Hindlimb muscle (tissue), 1 donor: ENCODE measurements around the gene CYLC2. TPM values are rescaled to one million over a fixed set of nuclear protein-coding genes. Genes with fewer than 3 reads are reported as not detected.

Experiments used
- DNase-seq: peaks from one replicate; pipeline ENCODE4 v3.0.0-alpha.2; 2013
- polyA plus RNA-seq: library from polyadenylated mRNA; unstranded; fragments of 120-200 nt; gene quantifications from one replicate; pipeline ENCODE4 v1.2.1, GENCODE V29; 2013; ENCODE audit not compliant: insufficient read length

Gene CYLC2
- not detected for polyA plus RNA-seq

DNA sequence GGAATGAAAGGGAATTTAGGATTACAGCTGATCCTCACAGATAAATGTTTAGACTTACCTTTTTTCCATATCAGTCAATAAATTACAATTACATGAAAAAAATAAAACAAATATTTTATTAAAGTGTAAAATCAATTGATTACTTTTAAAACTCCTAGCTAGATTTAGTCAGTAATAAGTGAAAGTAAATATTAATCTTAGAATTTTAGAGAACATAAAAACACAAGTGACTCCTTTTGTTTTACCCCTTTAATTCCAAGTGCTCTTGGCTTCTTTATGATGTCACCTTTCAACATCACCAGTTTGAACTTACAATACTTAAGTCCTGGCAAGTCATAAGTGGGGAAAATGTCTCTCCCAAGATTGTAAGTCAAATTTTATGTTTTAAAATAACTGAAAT lies at the start of gene CYLC2:
Gene CYLC2, plus strand, starts transcription at position 301 of the 400 bp plus-strand sequence. Its CDS starts 48 bp downstream, at position 349.
- no peak for DNase-seq

GRCh38 chr9:102950346-102950745 lies 44.8 kb upstream of the CYLC2 start:
- no peak for DNase-seq

- no peak for DNase-seq
These were observed 28.1 kb upstream of the CYLC2 start for GRCh38 chr9:102966999-102967398.

GRCh38 chr9:102967979-102968378 lies 27.2 kb upstream of the CYLC2 start:
- DNase-seq = no peak

DNA sequence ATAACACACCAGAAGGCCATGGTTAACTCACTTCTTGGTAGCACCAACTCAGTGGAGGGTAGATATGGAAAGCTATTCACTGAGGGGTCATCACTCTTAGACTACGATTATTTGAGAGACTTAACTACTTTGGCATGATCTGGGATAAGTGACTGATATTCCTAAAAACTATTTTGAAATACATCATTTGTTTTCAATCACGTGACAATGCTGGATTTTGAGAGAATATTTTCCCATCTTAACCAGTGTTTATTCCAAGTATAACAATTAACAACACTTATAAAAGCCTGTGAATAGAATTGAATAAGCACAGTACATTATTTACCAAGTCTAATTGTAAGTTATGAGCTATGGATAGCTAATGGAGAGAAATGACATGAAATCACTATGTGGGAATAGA lies 22.4 kb upstream of the CYLC2 start:
- no peak for DNase-seq

DNA sequence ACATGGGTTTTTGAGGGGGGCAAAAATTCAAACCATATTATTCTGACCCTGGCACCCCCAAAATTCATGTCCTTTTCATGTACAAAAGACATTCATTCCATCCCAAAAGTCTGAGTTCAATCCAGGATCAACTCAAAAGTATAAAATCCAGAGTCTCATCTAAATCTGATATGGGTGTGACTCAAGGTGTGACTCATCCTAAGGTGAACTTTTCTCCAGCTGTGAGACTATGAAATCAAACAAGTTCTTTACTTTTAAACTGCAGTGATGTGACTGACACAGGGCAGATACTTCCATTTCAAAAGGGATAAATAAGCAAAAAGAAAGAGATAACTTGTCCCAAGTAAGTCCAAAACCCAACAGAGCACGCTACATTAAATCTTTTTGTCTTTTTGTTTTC lies 20.6 kb upstream of the CYLC2 start:
- no peak for DNase-seq

- DNase-seq = no peak
These were observed 19.9 kb upstream of the CYLC2 start for GRCh38 chr9:102975251-102975650.

- no peak for DNase-seq
These were observed 9.8 kb upstream of the CYLC2 start for GRCh38 chr9:102985162-102985895.

- no peak for DNase-seq
These were observed 8.7 kb upstream of the CYLC2 start for GRCh38 chr9:102986425-102986824.

GRCh38 chr9:103003689-103004088 lies 8.6 kb downstream of the CYLC2 start:
- no peak for DNase-seq

DNA sequence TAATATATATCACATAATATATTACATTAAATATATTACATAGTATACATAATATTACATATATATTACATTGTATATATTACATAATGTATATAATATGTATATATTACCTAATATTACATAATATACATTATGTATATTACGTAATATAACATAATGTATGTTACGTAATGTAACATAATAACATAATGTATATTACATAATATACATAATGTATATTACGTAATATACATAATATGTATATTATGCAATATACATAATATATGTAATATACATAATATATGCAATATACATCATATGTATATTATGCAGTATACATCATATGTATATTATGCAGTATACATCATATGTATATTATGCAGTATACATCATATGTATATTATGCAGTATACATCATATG lies 19.1 kb downstream of the CYLC2 start:
- no peak for DNase-seq

DNA sequence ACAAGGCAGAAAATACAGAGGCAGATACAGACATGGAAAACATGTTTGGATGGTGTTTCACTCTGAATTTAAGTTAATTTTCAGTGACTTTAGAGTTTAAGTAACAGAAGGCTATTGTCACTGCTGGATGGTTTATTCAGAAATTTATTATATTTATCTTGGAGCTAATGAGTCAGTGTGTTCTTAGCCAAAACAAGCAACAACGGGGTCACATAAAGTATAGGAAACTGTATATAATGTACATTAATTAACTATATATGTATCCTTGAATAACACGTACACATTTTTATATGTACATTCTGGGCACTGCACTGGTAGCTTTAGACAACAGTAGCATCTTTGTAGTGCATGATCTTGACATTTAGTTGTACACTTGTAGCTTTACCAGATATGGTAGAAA lies 30.7 kb downstream of the CYLC2 start:
- DNase-seq = no peak

DNA sequence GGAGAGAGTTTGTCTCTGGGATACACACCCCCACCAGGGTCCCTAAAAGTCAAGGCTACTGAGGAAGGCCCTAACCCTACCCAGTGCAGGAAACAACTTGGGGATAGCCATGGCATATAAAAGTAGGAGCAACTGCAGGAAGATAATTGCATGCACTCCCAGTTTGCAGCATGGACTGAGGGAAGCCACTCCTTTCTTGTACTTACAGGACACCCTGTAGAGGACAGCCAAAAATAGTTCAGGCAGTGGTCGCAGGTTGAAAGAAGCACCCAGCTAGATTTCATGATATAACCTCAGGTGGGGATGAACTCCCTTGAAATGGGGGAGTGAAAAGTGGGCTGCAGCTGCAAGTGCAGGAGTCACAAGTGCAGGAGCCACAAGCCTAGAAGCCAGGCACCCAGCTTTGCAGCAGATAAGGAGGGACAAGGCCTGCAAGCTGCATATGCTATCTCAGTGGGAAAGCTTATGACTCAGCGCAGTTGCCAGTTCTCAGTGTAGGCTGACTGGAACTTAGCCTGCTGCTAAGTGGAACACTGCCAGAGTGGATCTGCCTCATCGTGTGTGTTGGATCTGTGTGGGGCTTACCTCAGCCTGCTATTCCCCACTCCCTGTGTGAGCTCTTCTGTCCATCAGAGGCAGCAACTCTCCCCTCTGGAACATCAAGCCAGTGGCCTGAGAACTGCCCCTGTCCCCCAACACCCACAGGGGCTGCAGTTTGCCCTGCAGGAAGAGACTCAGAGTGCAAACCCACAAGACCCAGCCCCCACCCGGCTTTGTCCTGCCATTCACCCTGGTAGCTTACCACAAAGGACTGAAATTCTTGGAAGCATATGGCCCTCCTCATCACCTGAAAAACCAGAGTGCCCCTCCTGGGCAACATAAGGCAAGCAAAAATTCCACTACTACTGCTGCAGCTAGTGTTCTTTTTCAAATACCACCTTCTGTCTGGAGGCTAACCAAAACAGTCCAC lies 42.7 kb downstream of the CYLC2 start:
- no peak for DNase-seq

- no peak for DNase-seq
These were observed 46.8 kb downstream of the CYLC2 start for GRCh38 chr9:103041961-103042360.
